ENCODE results near the gene PITX3. TPM values are rescaled to one million over a fixed set of nuclear protein-coding genes. Genes with fewer than 3 reads are reported as not detected.

Gene PITX3
- total RNA-seq, 1 donor from 2014 or later = 1.7 TPM

- H3K9me3 ChIP-seq (ENCODE audit: insufficient read depth, low read depth, low read length) = no peaks in the 10 kb centered on the region
- H3K36me3 Mint-ChIP-seq (ENCODE audit: low read depth, unreplicated experiment) = peaks cover 12% of the 10 kb centered on the region
- TF ChIP-seq, protein P1, sequence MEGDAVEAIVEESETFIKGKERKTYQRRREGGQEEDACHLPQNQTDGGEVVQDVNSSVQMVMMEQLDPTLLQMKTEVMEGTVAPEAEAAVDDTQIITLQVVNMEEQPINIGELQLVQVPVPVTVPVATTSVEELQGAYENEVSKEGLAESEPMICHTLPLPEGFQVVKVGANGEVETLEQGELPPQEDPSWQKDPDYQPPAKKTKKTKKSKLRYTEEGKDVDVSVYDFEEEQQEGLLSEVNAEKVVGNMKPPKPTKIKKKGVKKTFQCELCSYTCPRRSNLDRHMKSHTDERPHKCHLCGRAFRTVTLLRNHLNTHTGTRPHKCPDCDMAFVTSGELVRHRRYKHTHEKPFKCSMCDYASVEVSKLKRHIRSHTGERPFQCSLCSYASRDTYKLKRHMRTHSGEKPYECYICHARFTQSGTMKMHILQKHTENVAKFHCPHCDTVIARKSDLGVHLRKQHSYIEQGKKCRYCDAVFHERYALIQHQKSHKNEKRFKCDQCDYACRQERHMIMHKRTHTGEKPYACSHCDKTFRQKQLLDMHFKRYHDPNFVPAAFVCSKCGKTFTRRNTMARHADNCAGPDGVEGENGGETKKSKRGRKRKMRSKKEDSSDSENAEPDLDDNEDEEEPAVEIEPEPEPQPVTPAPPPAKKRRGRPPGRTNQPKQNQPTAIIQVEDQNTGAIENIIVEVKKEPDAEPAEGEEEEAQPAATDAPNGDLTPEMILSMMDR (IDR thresholded peaks at IDR 0.05; ENCODE audit: insufficient read depth, low read depth, low read length) = no peak
- TF ChIP-seq EZH2 (IDR thresholded peaks at IDR 0.05; ENCODE audit: insufficient read depth, low read length) = no peak
- no peak overlapping the region for H3K27ac ChIP-seq (ENCODE audit: low read depth, low read length)
- no peak overlapping the region for H3K4me3 Mint-ChIP-seq (ENCODE audit: unreplicated experiment)
- H3K27me3 Mint-ChIP-seq (ENCODE audit: low read depth, unreplicated experiment) = no peaks in the 10 kb centered on the region
- no peak overlapping the region for H3K27ac Mint-ChIP-seq (ENCODE audit: unreplicated experiment)
- peaks cover 85% of the 10 kb centered on the region for H3K79me2 ChIP-seq (ENCODE audit: insufficient read depth, low read length)
- H3K4me1 Mint-ChIP-seq (ENCODE audit: low read depth, unreplicated experiment) = peaks cover 25% of the 10 kb centered on the region
- H3K4me2 ChIP-seq (ENCODE audit: low read length) = no peak overlapping the region
- peaks cover 25% of the 10 kb centered on the region for H3K4me1 ChIP-seq (ENCODE audit: insufficient read depth, low read length)
- no peak overlapping the region for H2AFZ ChIP-seq (ENCODE audit: low read depth, low read length)
- DNase-seq (ENCODE audit: low read depth) = no peak
- H3K9me3 Mint-ChIP-seq (ENCODE audit: unreplicated experiment) = no peaks in the 10 kb centered on the region
- H3K36me3 ChIP-seq (ENCODE audit: insufficient read depth, low read length) = peaks cover 2% of the 10 kb centered on the region
- no peaks in the 10 kb centered on the region for H3K27me3 ChIP-seq (ENCODE audit: insufficient read depth, low read length)
- no peak overlapping the region for H3K9ac ChIP-seq (ENCODE audit: low read length)
- H4K20me1 ChIP-seq (ENCODE audit: insufficient read depth, low read length) = peaks cover 91% of the 10 kb centered on the region
- H3K4me3 ChIP-seq (ENCODE audit: insufficient read depth, low read depth, low read length) = no peak overlapping the region
- no peak for FAIRE-seq
Observed at GRCh38 chr10:102269017-102269416, 27.7 kb upstream of the PITX3 start.

DNA sequence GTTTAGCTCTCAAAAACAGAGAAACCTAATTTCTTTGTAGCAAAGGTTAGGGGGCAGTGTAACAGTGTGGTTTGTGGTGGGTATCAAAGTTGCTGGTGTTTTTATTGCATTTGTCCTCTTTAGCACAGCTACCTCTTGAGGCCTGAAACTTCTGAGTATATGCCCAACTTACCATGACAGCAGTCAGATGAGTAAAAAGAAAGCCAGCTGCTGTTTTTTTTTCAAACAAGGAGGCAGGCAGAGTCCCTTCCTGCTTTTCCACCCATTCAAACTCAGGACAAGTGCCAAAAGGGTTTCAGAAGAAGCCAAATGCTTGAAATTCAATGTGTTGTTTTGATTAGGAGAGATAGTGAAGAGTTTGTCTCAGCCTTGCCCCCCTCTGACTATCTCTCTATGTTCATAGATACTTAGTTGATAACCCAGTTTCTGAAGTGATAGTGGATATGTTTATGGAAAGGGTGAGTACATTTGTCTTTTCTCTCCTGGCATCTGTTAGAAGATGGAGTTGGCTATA, 27.1 kb upstream of the PITX3 start:
- Mint-ChIP-seq H3K36me3 (ENCODE audit: low read depth, unreplicated experiment) (peaks cover 10% of the 10 kb centered on the region), H3K27ac (ENCODE audit: unreplicated experiment) (peak overlapping the region; percentile 53), H3K4me3 (ENCODE audit: unreplicated experiment) (no peak overlapping the region), H3K9me3 (ENCODE audit: unreplicated experiment) (no peaks in the 10 kb centered on the region), H3K4me1 (ENCODE audit: low read depth, unreplicated experiment) (peaks cover 24% of the 10 kb centered on the region), H3K27me3 (ENCODE audit: low read depth, unreplicated experiment) (no peaks in the 10 kb centered on the region)
- Histone ChIP-seq H2AFZ (ENCODE audit: low read depth, low read length) (no peak overlapping the region), H3K27me3 (ENCODE audit: insufficient read depth, low read length) (no peaks in the 10 kb centered on the region), H4K20me1 (ENCODE audit: insufficient read depth, low read length) (peaks cover 91% of the 10 kb centered on the region), H3K4me2 (ENCODE audit: low read length) (peak overlapping the region; percentile 43), H3K4me1 (ENCODE audit: insufficient read depth, low read length) (peaks cover 21% of the 10 kb centered on the region), H3K9me3 (ENCODE audit: insufficient read depth, low read depth, low read length) (no peaks in the 10 kb centered on the region), H3K79me2 (ENCODE audit: insufficient read depth, low read length) (peaks cover 85% of the 10 kb centered on the region), H3K27ac (ENCODE audit: low read depth, low read length) (peak overlapping the region; percentile 7), H3K9ac (ENCODE audit: low read length) (peak overlapping the region; percentile 19), H3K36me3 (ENCODE audit: insufficient read depth, low read length) (peaks cover 5% of the 10 kb centered on the region), H3K4me3 (ENCODE audit: insufficient read depth, low read depth, low read length) (no peak overlapping the region)
- DNase-seq (ENCODE audit: low read depth) (peak; percentile 37), FAIRE-seq (no peak)
- TF ChIP-seq, protein P1 (IDR thresholded peaks at IDR 0.05; ENCODE audit: insufficient read depth, low read depth, low read length) = no peak
- no peak for TF ChIP-seq EZH2 (IDR thresholded peaks at IDR 0.05; ENCODE audit: insufficient read depth, low read length)

DNA sequence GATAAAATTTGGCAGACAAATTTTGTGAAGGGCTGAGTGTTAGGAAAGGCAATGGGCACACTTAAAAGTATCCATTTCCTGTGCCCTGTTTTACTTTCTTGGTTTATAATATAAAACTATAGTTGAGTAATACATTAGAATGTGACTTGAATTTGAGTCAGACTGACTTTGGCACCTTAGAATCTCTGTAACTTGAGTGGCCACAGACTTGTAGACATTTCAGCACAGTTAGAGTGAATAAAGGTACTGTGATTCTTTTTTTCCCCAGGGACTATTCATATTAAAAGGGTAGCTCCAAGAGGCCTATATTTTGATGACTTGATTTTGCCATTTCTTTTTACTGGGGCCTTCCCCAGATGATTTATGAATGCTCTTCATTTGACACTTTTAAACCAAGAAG, 26.4 kb upstream of the PITX3 start:
- no peaks in the 10 kb centered on the region for H3K27me3 ChIP-seq (ENCODE audit: insufficient read depth, low read length)
- H3K4me2 ChIP-seq (ENCODE audit: low read length) = peak overlapping the region; percentile 43
- H3K36me3 ChIP-seq (ENCODE audit: insufficient read depth, low read length) = peaks cover 6% of the 10 kb centered on the region
- H3K36me3 Mint-ChIP-seq (ENCODE audit: low read depth, unreplicated experiment) = peaks cover 14% of the 10 kb centered on the region
- DNase-seq (ENCODE audit: low read depth) = peak; percentile 60
- H2AFZ ChIP-seq (ENCODE audit: low read depth, low read length) = no peak overlapping the region
- TF ChIP-seq EZH2 (IDR thresholded peaks at IDR 0.05; ENCODE audit: insufficient read depth, low read length) = no peak
- TF ChIP-seq, protein P1 (IDR thresholded peaks at IDR 0.05; ENCODE audit: insufficient read depth, low read depth, low read length) = no peak
- no peak overlapping the region for H3K4me3 ChIP-seq (ENCODE audit: insufficient read depth, low read depth, low read length)
- no peak overlapping the region for H3K4me3 Mint-ChIP-seq (ENCODE audit: unreplicated experiment)
- peaks cover 92% of the 10 kb centered on the region for H4K20me1 ChIP-seq (ENCODE audit: insufficient read depth, low read length)
- H3K9me3 Mint-ChIP-seq (ENCODE audit: unreplicated experiment) = no peaks in the 10 kb centered on the region
- peaks cover 21% of the 10 kb centered on the region for H3K4me1 ChIP-seq (ENCODE audit: insufficient read depth, low read length)
- H3K27ac ChIP-seq (ENCODE audit: low read depth, low read length) = peak overlapping the region; percentile 14
- H3K27ac Mint-ChIP-seq (ENCODE audit: unreplicated experiment) = peak overlapping the region; percentile 53
- FAIRE-seq = no peak
- peaks cover 85% of the 10 kb centered on the region for H3K79me2 ChIP-seq (ENCODE audit: insufficient read depth, low read length)
- no peaks in the 10 kb centered on the region for H3K27me3 Mint-ChIP-seq (ENCODE audit: low read depth, unreplicated experiment)
- H3K9me3 ChIP-seq (ENCODE audit: insufficient read depth, low read depth, low read length) = no peaks in the 10 kb centered on the region
- peak overlapping the region; percentile 19 for H3K9ac ChIP-seq (ENCODE audit: low read length)
- peaks cover 29% of the 10 kb centered on the region for H3K4me1 Mint-ChIP-seq (ENCODE audit: low read depth, unreplicated experiment)
